HG03103 (cell line): ENCODE measurements around the gene CENATAC.
"Not testable (repeated sequence)": the region's sequence is repeated elsewhere in the genome, so short reads cannot be mapped to it uniquely, and the experiment has no call there.

ENCODE experiments used
- ATAC-seq: cut with Tn5 transposase; IDR thresholded peaks from one replicate; pipeline ENCODE4 v1.9.1; 2021; ENCODE audit warnings: low read depth; ENCODE audit not compliant: unreplicated experiment

The CENATAC gene

DNA sequence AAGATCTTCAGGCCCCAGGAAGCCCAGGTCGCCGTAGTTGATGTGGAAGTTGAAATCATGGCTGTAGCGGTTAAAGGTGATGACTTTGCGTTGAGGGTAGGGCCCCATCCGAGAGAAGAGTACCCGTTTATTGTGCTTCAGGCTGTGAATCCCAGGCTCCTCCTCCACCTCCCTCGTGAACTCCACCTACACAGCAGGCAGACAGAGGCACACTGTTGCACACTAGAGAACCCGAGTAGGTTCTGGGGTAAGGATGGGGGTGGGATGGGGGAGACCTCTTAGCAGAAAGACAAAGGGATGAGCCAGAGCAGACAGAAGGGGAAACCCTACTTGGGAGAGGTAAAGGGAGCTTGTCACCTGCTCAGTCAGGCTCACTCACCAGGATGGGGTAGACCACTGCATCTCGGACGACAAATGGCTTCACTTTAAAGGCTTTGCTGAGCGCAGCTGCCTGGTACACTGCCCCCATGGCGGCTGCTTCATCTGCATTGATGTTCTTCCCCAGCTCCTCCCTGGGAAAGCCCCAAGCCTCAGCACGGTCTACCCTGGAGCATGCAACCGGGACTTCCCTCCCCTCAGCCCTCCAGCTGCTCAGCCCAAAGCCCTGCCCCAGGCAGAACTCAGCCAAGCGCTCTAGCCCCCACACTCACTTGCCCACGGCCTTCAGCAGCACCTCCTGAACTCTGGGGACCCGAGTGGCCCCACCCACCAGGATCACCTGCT is 53.7 kb downstream of the CENATAC start:
- no peak for ATAC-seq

DNA sequence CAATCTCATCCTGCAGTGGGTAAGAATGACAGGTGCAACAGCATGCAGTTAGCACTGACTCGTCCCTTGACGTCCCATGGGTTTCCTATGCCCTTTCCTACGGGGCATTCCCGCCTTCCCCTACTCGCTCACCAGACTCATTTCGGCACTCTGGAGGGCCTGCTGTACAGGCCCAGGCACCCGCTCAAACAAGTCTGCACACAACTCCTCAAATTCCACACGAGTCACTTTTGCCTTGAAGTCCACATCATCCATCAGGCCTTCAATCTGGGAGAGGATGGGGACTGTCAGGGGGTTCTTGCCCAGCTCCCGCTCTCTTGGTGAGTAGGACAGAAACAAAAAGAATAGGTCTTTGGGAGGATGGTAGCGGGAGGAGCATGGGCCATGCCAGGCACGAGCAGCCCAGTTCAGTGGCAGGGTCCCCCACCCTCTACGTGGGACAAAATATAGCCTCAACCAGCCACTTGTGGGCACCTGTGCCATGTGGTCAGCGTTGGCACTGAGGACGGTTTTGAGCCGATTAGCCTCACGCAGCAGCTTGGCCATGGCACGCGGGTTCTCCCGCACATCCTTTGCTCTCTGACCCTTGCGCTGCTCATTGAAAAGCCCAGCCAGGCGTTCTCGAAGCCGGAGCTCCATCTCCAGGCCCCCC is 54.4 kb downstream of the CENATAC start:
- no peak for ATAC-seq

DNA sequence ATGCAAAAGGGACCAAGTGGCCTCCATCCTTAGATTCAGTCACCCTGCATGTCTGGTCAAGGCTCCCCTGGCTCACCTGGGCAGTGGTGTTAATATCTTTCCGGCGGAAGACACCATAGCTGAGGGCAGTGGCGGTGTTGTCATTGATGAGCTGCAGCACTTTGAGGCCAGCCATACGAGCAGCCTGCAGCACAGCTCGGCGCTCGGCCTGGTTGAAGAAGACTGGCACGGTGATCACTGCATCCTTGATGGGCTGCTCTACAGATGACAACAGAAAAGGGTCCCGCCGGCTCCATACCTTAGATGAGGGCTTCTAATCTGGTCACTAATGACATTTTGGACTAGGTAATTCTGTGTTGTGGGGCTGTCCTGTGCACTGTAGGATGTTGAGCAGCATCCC is 56.5 kb downstream of the CENATAC start:
- no peak for ATAC-seq

DNA sequence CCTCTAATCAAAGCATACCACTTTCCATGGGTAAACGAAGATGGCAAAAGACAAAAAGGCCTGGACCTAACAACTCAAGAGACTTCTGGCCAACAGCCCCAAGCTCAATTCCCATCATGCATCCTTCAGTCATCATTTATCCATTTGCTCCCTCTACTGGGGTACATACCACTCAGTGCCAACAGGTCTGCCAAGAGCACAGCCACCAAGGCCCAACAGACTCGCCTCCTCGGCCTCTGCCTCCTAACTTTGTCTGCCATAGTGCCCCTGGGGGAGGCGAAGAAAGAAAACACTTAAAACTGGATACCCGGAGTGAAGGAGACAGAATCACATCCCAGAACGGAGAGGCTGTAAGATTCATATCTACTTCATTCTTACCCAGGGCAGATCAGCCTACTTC is 58.0 kb downstream of the CENATAC start:
- no peak for ATAC-seq

GRCh38 chr11:119056421-119056999 is 58.6 kb downstream of the CENATAC start:
- ATAC-seq: peak; percentile 5

DNA sequence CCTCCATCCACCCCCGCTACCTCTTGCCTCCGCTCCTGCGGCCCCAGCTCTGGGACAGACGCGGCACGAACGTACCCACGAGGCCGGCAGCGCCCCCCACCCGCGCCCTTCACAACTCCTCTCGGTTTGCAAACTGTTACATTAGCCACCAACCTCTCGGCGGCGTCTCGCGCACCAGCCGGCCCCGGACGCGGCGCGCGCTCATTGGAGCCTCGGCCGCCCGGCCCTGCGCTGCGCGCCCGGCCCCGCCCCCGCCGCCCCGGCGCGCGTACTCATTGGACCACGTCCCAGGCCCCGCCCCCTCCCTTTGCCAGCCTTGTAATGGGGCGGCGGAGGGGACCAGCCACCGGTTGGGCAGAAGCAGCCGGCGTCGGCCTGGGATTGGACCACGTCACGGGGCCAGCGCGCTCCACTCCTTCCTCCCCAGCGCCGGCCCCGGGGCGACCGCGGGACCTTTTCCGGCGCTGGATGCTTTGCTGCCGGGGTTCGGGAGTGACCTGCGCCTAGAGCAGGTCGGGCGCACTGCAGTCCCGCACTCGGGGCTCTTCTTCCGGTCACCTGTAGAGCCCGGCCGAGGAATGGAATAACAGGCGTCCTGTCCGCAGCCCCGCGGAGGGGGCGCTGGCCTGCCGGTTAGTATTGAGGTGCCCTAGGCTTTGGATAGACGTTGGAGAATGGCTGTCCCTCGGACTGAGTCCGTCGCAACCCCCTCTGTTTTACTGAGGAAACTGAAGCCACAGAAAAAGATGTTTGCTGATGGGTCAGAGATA is 59.2 kb downstream of the CENATAC start, which contains the start of gene HYOU1:
HYOU1 (minus strand) TSS at position 206 of the 770 bp plus-strand sequence. CDS start 1,045 bp downstream, outside the sequence.
- peak; percentile 87 for ATAC-seq

DNA sequence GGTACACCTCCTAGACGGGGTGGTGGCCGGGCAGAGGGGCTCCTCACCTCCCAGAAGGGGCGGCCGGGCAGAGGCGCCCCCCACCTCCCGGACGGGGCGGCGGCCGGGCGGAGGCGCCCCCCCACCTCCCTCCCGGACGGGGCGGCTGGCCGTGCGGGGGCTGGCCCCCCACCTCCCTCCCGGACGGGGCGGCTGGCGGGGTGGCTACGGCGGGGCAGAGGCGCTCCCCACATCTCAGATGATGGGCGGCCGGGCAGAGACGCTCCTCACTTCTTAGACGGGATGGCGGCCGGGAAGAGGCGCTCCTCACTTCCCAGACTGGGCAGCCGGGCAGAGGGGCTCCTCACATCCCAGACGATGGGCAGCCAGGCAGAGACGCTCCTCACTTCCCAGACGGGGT is 61.2 kb downstream of the CENATAC start:
- not testable (repeated sequence) for ATAC-seq

- no peak for ATAC-seq
These were observed 63.3 kb downstream of the CENATAC start for GRCh38 chr11:119061256-119061655.

GRCh38 chr11:119062779-119063178 is 64.8 kb downstream of the CENATAC start:
- ATAC-seq: no peak

DNA sequence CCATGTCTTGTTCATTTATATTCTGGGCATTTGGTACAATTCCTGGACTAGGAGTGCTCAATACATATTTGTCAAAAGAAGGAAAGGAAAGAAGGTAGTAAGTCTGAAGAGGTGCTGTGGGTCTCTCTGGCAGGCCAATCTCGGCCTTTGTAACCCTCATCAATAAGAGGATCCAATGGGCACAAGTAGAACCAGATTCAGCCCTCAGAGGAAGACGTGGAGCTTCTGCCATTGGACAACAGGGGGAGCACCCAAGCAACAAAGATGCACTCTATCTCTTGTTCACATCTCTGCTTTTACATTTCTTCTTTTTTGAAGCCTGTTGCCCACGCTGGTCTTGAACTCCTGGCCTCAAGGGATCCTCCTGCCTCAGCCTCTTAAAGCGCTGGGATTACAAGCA is 67.4 kb downstream of the CENATAC start:
- ATAC-seq: no peak
